ENCODE data around the gene POP7.

Gene POP7

GRCh38 chr7:100679129-100679926 lies 26.6 kb upstream of the POP7 start:
- DNase-seq (ENCODE audit: low spot score), result no peak

- no peak for DNase-seq (ENCODE audit: low spot score)
Measured at GRCh38 chr7:100679927-100680575, 25.9 kb upstream of the POP7 start.

GRCh38 chr7:100680576-100681271 lies 25.2 kb upstream of the POP7 start:
- no peak for DNase-seq (ENCODE audit: low spot score)

- DNase-seq (ENCODE audit: low spot score), result no peak
Measured at GRCh38 chr7:100681491-100682227, 24.3 kb upstream of the POP7 start.

- DNase-seq (ENCODE audit: low spot score), result no peak
Measured at GRCh38 chr7:100682228-100682741, 23.6 kb upstream of the POP7 start.

- no peak for DNase-seq (ENCODE audit: low spot score)
Measured at GRCh38 chr7:100682991-100683658, 22.8 kb upstream of the POP7 start.

- no peak for DNase-seq (ENCODE audit: low spot score)
Measured at GRCh38 chr7:100683659-100684533, 22.0 kb upstream of the POP7 start.

- DNase-seq (ENCODE audit: low spot score), result no peak
Measured at GRCh38 chr7:100684534-100685042, 21.3 kb upstream of the POP7 start.

GRCh38 chr7:100685049-100685605 lies 20.8 kb upstream of the POP7 start:
- DNase-seq (ENCODE audit: low spot score), result no peak

- DNase-seq (ENCODE audit: low spot score), result no peak
Measured at GRCh38 chr7:100685631-100686145, 20.2 kb upstream of the POP7 start.

GRCh38 chr7:100686201-100686821 lies 19.6 kb upstream of the POP7 start:
- DNase-seq (ENCODE audit: low spot score), result no peak

- no peak for DNase-seq (ENCODE audit: low spot score)
Measured at GRCh38 chr7:100686822-100687211, 19.1 kb upstream of the POP7 start.

- DNase-seq (ENCODE audit: low spot score), result no peak
Measured at GRCh38 chr7:100687261-100687660, 18.7 kb upstream of the POP7 start.

GRCh38 chr7:100687751-100688300 lies 18.1 kb upstream of the POP7 start:
- no peak for DNase-seq (ENCODE audit: low spot score)

GRCh38 chr7:100688326-100688860 lies 17.5 kb upstream of the POP7 start:
- DNase-seq (ENCODE audit: low spot score), result no peak

GRCh38 chr7:100689230-100690135 lies 16.4 kb upstream of the POP7 start:
- DNase-seq (ENCODE audit: low spot score), result no peak

All from left forelimb (tissue), 1 donor.